Suprapubic skin (tissue), 4 donors: ENCODE results near the gene WAC. TPM values are rescaled to one million over a fixed set of nuclear protein-coding genes. Genes with fewer than 3 reads are reported as not detected.
"Not testable (repeated sequence)": the region's sequence is repeated elsewhere in the genome, so short reads cannot be mapped to it uniquely, and the experiment has no call there.

Experiments used
- DNase-seq, 2 donors: peaks; one replicate each; pipeline ENCODE4 v3.0.0-alpha.2; 2019; ENCODE audit warnings: low spot score in 2 of 2
- H3K27ac ChIP-seq: fragments of 200-600 bp; sonication (generic); one replicate; pipeline ENCODE4 v1.5.1; 2019
- H3K27me3 ChIP-seq: fragments of 200-600 bp; sonication (generic); one replicate; pipeline ENCODE4 v1.5.1; 2019
- H3K36me3 ChIP-seq: fragments of 200-600 bp; sonication (generic); one replicate; pipeline ENCODE4 v1.5.1; 2019
- H3K4me1 ChIP-seq: fragments of 200-600 bp; sonication (generic); one replicate; pipeline ENCODE4 v1.5.1; 2019
- H3K4me3 ChIP-seq: fragments of 200-600 bp; sonication (generic); one replicate; pipeline ENCODE4 v1.5.1; 2019; ENCODE audit warnings: mild to moderate bottlenecking
- H3K9me3 ChIP-seq: fragments of 200-600 bp; sonication (generic); one replicate; pipeline ENCODE4 v1.5.1; 2019
- CTCF ChIP-seq, 2 donors: fragments of 200-600 bp in 1 of 2; fragments of 450-650 bp in 1 of 2; sonication (generic) in 1 of 2; IDR thresholded peaks; one replicate each; pipeline ENCODE4 v1.5.1; 2016 to 2019; ENCODE audit warnings: antibody characterized with exemption in 2 of 2, mild to moderate bottlenecking in 1 of 2, moderate library complexity in 1 of 2
- EP300 ChIP-seq: sonication (generic); formaldehyde crosslinking; IDR thresholded peaks from one replicate; pipeline ENCODE4 v1.6.1; 2017; ENCODE audit warnings: antibody characterized with exemption
- POLR2A ChIP-seq, 2 donors: fragments of 450-650 bp; IDR thresholded peaks; one replicate each; pipeline ENCODE4 v1.6.1; 2017; ENCODE audit warnings: antibody characterized with exemption in 2 of 2, mild to moderate bottlenecking in 2 of 2, moderate library complexity in 2 of 2
- POLR2AphosphoS5 ChIP-seq, 3 donors: sonication (generic); formaldehyde crosslinking; IDR thresholded peaks; one replicate each; pipeline ENCODE4 v1.6.1; 2017; ENCODE audit warnings: antibody characterized with exemption in 3 of 3
- WGBS: methylation state at CpG from one replicate; pipeline ENCODE4 v1.1.5; 2018; 5-methylcytosine and 5-hydroxymethylcytosine counted together
- total RNA-seq, 4 donors: library from RNA; depleted of rRNA; stranded (reverse); fragments of >200 nt; gene quantifications; one replicate each; pipeline ENCODE4 v1.1.0, GENCODE V29; 2016

Gene WAC
- total RNA-seq, 4 donors from 2014 or later: 91.6 to 164 (median 107) TPM

- no peak for TF ChIP-seq EP300
- no peak for TF ChIP-seq POLR2A (IDR thresholded peaks at IDR 0.05)
- no peak for DNase-seq
- Histone ChIP-seq H3K4me3 (no peak overlapping the region), H3K27ac (no peak overlapping the region), H3K36me3 (no peaks in the 10 kb centered on the region), H3K27me3 (no peaks in the 10 kb centered on the region), H3K4me1 (peaks cover 3% of the 10 kb centered on the region), H3K9me3 (no peaks in the 10 kb centered on the region)
- 73% methylated on average over 4 of the region's 4 CpGs for WGBS
Observed at GRCh38 chr10:28505359-28505959, 27.5 kb upstream of the WAC start.

GRCh38 chr10:28508304-28508925 is 24.5 kb upstream of the WAC start:
- DNase-seq: no peak
- WGBS: 89% methylated on average over 7 of the region's 7 CpGs
- Histone ChIP-seq H3K36me3 (no peaks in the 10 kb centered on the region), H3K4me1 (no peaks in the 10 kb centered on the region), H3K27ac (no peak overlapping the region), H3K9me3 (no peaks in the 10 kb centered on the region), H3K27me3 (no peaks in the 10 kb centered on the region), H3K4me3 (no peak overlapping the region)
- TF ChIP-seq POLR2AphosphoS5 (IDR thresholded peaks at IDR 0.05) (no peak), POLR2A (IDR thresholded peaks at IDR 0.05) (no peak), CTCF (IDR thresholded peaks at IDR 0.05) (no peak), EP300 (no peak)

- Histone ChIP-seq H3K36me3 (no peaks in the 10 kb centered on the region), H3K4me3 (no peak overlapping the region), H3K4me1 (no peaks in the 10 kb centered on the region), H3K27me3 (no peaks in the 10 kb centered on the region), H3K27ac (no peak overlapping the region), H3K9me3 (no peaks in the 10 kb centered on the region)
- no peak for DNase-seq
- WGBS: 82% methylated on average over 3 of the region's 3 CpGs
- no peak for TF ChIP-seq POLR2A (IDR thresholded peaks at IDR 0.05)
- TF ChIP-seq EP300: no peak
- no peak for TF ChIP-seq POLR2AphosphoS5 (IDR thresholded peaks at IDR 0.05)
- TF ChIP-seq CTCF (IDR thresholded peaks at IDR 0.05): no peak
Observed at GRCh38 chr10:28509286-28509685, 23.6 kb upstream of the WAC start.

- no peak for DNase-seq
- no peaks in the 10 kb centered on the region for H3K4me1 ChIP-seq
- 100% methylated on average over 1 of the region's 1 CpG for WGBS
- TF ChIP-seq EP300: no peak
- TF ChIP-seq POLR2AphosphoS5 (IDR thresholded peaks at IDR 0.05): no peak
- no peak for TF ChIP-seq CTCF (IDR thresholded peaks at IDR 0.05)
- no peak for TF ChIP-seq POLR2A (IDR thresholded peaks at IDR 0.05)
- H3K4me3 ChIP-seq: no peak overlapping the region
- no peak overlapping the region for H3K27ac ChIP-seq
- H3K9me3 ChIP-seq: peaks cover 5% of the 10 kb centered on the region
- H3K27me3 ChIP-seq: no peaks in the 10 kb centered on the region
- no peaks in the 10 kb centered on the region for H3K36me3 ChIP-seq
Observed at GRCh38 chr10:28514648-28515047, 18.3 kb upstream of the WAC start.

- Histone ChIP-seq H3K4me1 (no peaks in the 10 kb centered on the region), H3K4me3 (no peak overlapping the region), H3K27ac (no peak overlapping the region), H3K36me3 (peaks cover 16% of the 10 kb centered on the region), H3K27me3 (no peaks in the 10 kb centered on the region), H3K9me3 (peaks cover 12% of the 10 kb centered on the region)
- WGBS: 96% methylated on average over 3 of the region's 3 CpGs
- DNase-seq: no peak
- TF ChIP-seq POLR2A (IDR thresholded peaks at IDR 0.05): no peak
- no peak for TF ChIP-seq CTCF (IDR thresholded peaks at IDR 0.05)
- TF ChIP-seq EP300: no peak
- TF ChIP-seq POLR2AphosphoS5 (IDR thresholded peaks at IDR 0.05): no peak
Observed at GRCh38 chr10:28520346-28520745, 12.6 kb upstream of the WAC start.

- Histone ChIP-seq H3K9me3 (peaks cover 12% of the 10 kb centered on the region), H3K36me3 (peaks cover 21% of the 10 kb centered on the region)
- not testable (repeated sequence) for H3K27me3 ChIP-seq, H3K4me3 ChIP-seq, DNase-seq, H3K4me1 ChIP-seq, H3K27ac ChIP-seq
- WGBS: 79% methylated on average over 4 of the region's 4 CpGs
Observed at GRCh38 chr10:28520828-28521227, 12.1 kb upstream of the WAC start.

GRCh38 chr10:28521961-28522360 is 11.0 kb upstream of the WAC start:
- H3K9me3 ChIP-seq, DNase-seq, H3K27me3 ChIP-seq, H3K27ac ChIP-seq, H3K4me3 ChIP-seq, H3K4me1 ChIP-seq: not testable (repeated sequence)
- WGBS: 97% methylated on average over 11 of the region's 11 CpGs
- H3K36me3 ChIP-seq: peaks cover 23% of the 10 kb centered on the region
